HepG2 (cell line): Measurements from ENCODE around the gene GAL3ST2. TPM values are rescaled to one million over a fixed set of nuclear protein-coding genes. Genes with fewer than 3 reads are reported as not detected.

Source experiments
- CAMTA2 ChIP-seq: sonication (generic); formaldehyde crosslinking; IDR thresholded peaks from 2 replicates; pipeline ENCODE4 v1.4.0; 2020; ENCODE audit warnings: mild to moderate bottlenecking, missing genetic modification reagents, borderline replicate concordance
- CREB3 ChIP-seq: sonication (generic); formaldehyde crosslinking; IDR thresholded peaks from 2 replicates; pipeline ENCODE4 v1.5.0; 2020; ENCODE audit warnings: missing genetic modification reagents
- FOXK2 ChIP-seq: fragments of 450-650 bp; IDR thresholded peaks from 2 replicates; pipeline ENCODE4 v1.6.1; 2016
- HNF4A ChIP-seq: sonication (generic); formaldehyde crosslinking; IDR thresholded peaks from 2 replicates; pipeline ENCODE4 v1.4.0; 2020; ENCODE audit warnings: missing genetic modification reagents
- HOXA3 ChIP-seq: sonication (generic); formaldehyde crosslinking; IDR thresholded peaks from 2 replicates; pipeline ENCODE4 v1.5.0; 2020; ENCODE audit warnings: missing genetic modification reagents
- MAZ ChIP-seq, 2 experiments: sonication (generic) in 1 of 2; formaldehyde crosslinking in 1 of 2; IDR thresholded peaks; 2 replicates each; pipeline versions ENCODE4 v1.5.0 to v1.6.1; 2012 to 2020; ENCODE audit warnings: low read depth in 2 of 2, mild to moderate bottlenecking in 2 of 2, borderline replicate concordance in 1 of 2, improper control_type of control experiment in 1 of 2, low read length in 1 of 2, missing genetic modification reagents in 1 of 2, moderate library complexity in 1 of 2
- MTA1 ChIP-seq: sonication (generic); formaldehyde crosslinking; IDR thresholded peaks from 2 replicates; pipeline ENCODE4 v1.4.0; 2020; ENCODE audit warnings: missing genetic modification reagents, mild to moderate bottlenecking, borderline replicate concordance
- NFATC3 ChIP-seq: sonication (generic); formaldehyde crosslinking; IDR thresholded peaks from 2 replicates; pipeline ENCODE4 v1.5.1; 2020; ENCODE audit warnings: mild to moderate bottlenecking, missing genetic modification reagents
- NFKB2 ChIP-seq: sonication (generic); formaldehyde crosslinking; IDR thresholded peaks from 2 replicates; pipeline ENCODE4 v1.4.0; 2020; ENCODE audit warnings: missing genetic modification reagents, borderline replicate concordance
- NFKBIZ ChIP-seq: IDR thresholded peaks from 2 replicates; pipeline ENCODE4 v1.6.1; 2018; ENCODE audit warnings: missing genetic modification reagents, missing compliant biosample characterization
- ONECUT2 ChIP-seq: sonication (generic); formaldehyde crosslinking; IDR thresholded peaks from 2 replicates; pipeline ENCODE4 v1.4.0; 2020; ENCODE audit warnings: missing genetic modification reagents
- PHF5A ChIP-seq: IDR thresholded peaks from one replicate; pipeline ENCODE4 v1.6.1; 2018; ENCODE audit warnings: low read depth, missing genetic modification reagents; ENCODE audit not compliant: unreplicated experiment
- POLR2G ChIP-seq: fragments of 200-400 bp; formaldehyde crosslinking; IDR thresholded peaks from 2 replicates; pipeline ENCODE4 v1.6.1; 2018; ENCODE audit warnings: mild to moderate bottlenecking, low read depth, low read length, moderate library complexity
- SPEN ChIP-seq: sonication (generic); formaldehyde crosslinking; IDR thresholded peaks from 2 replicates; pipeline ENCODE4 v1.5.1; 2020; ENCODE audit warnings: low read depth, mild to moderate bottlenecking, missing genetic modification reagents
- SRF ChIP-seq: IDR thresholded peaks from 2 replicates; pipeline ENCODE4 v1.6.1; 2011; ENCODE audit warnings: mild to moderate bottlenecking, low read depth, low read length, moderate library complexity
- TARDBP ChIP-seq: sonication (generic); formaldehyde crosslinking; IDR thresholded peaks from 2 replicates; pipeline ENCODE4 v1.8.0; 2022; ENCODE audit warnings: mild to moderate bottlenecking, missing genetic modification reagents
- ZFP1 ChIP-seq: IDR thresholded peaks from 2 replicates; pipeline ENCODE4 v1.6.1; 2016
- ZFP90 ChIP-seq: sonication (generic); formaldehyde crosslinking; IDR thresholded peaks from 2 replicates; pipeline ENCODE4 v1.8.0; 2022; ENCODE audit warnings: missing genetic modification reagents, mild to moderate bottlenecking, inconsistent platforms, borderline replicate concordance
- ZFY ChIP-seq: sonication (generic); formaldehyde crosslinking; IDR thresholded peaks from 2 replicates; pipeline ENCODE4 v1.4.0; 2020; ENCODE audit warnings: missing genetic modification reagents
- ZMAT5 ChIP-seq: sonication (generic); formaldehyde crosslinking; IDR thresholded peaks from 2 replicates; pipeline ENCODE4 v1.5.0; 2020; ENCODE audit warnings: mild to moderate bottlenecking, low read depth, missing genetic modification reagents, borderline replicate concordance
- ZMYM3 ChIP-seq: sonication (generic); formaldehyde crosslinking; IDR thresholded peaks from 2 replicates; pipeline ENCODE4 v1.5.1; 2020; ENCODE audit warnings: mild to moderate bottlenecking, missing genetic modification reagents
- ZNF513 ChIP-seq: sonication (generic); formaldehyde crosslinking; conservative IDR thresholded peaks from 2 replicates; pipeline ENCODE4 v1.5.0; 2020; ENCODE audit warnings: missing genetic modification reagents
- ZNF552 ChIP-seq: sonication (generic); formaldehyde crosslinking; IDR thresholded peaks from 2 replicates; pipeline ENCODE4 v1.9.0; 2022; ENCODE audit warnings: missing genetic modification reagents, mild to moderate bottlenecking, borderline replicate concordance
- ZNF605 ChIP-seq: sonication (generic); formaldehyde crosslinking; IDR thresholded peaks from 2 replicates; pipeline ENCODE4 v1.8.0; 2022; ENCODE audit warnings: mild to moderate bottlenecking, missing genetic modification reagents
- ZNF674 ChIP-seq: sonication (generic); formaldehyde crosslinking; IDR thresholded peaks from 2 replicates; pipeline ENCODE4 v1.5.0; 2020; ENCODE audit warnings: low read depth, mild to moderate bottlenecking, missing genetic modification reagents
- ZNF678 ChIP-seq: sonication (generic); formaldehyde crosslinking; IDR thresholded peaks from 2 replicates; pipeline ENCODE4 v1.4.0; 2020; ENCODE audit warnings: mild to moderate bottlenecking, missing genetic modification reagents
- ZNF775 ChIP-seq: sonication (generic); formaldehyde crosslinking; IDR thresholded peaks from 2 replicates; pipeline ENCODE4 v1.4.0; 2020; ENCODE audit warnings: missing genetic modification reagents, mild to moderate bottlenecking, moderate library complexity, borderline replicate concordance
- ZNF83 ChIP-seq: sonication (generic); formaldehyde crosslinking; IDR thresholded peaks from 2 replicates; pipeline ENCODE4 v1.4.0; 2020; ENCODE audit warnings: missing genetic modification reagents, mild to moderate bottlenecking, borderline replicate concordance
- ZNF883 ChIP-seq: sonication (generic); formaldehyde crosslinking; IDR thresholded peaks from 2 replicates; pipeline ENCODE4 v1.5.1; 2020; ENCODE audit warnings: mild to moderate bottlenecking, missing genetic modification reagents; ENCODE audit errors: not compliant biosample characterization
- polyA plus RNA-seq, 8 experiments: library from polyadenylated mRNA; depleted of rRNA in 3 of 8; stranded (reverse) in 7 of 8; unstranded in 1 of 8; fragments of >200 nt; fragmentation: Illumina TruSeq in 4 of 8; extraction: Trizol in 4 of 8; gene quantifications; 2 replicates each; pipeline versions ENCODE4 v1.2.1 to v1.2.3, GENCODE V29; 2011 to 2016; ENCODE audit warnings: low read depth in 4 of 8, missing spikeins in 1 of 8, mixed read lengths in 1 of 8; ENCODE audit not compliant: insufficient read depth in 1 of 8
- total RNA-seq, 5 experiments: library from RNA; depleted of rRNA; stranded (reverse); fragments of >200 nt; fragmentation: Illumina TruSeq; extraction: Trizol; gene quantifications; 2 replicates each; pipeline ENCODE4 v1.2.3, GENCODE V29; 2016; ENCODE audit warnings: low read depth in 1 of 5

GAL3ST2 gene
- total and polyA plus RNA-seq, 2 of the 13 experiments (the other 11 are each of a cell fraction or from before 2014, with no cell fraction given): 0.17 to 0.20 TPM

- peak; percentile 75 for TF ChIP-seq NFKBIZ (CRISPR knock-in tag)
- TF ChIP-seq FOXK2: no peak
- TF ChIP-seq MTA1 (CRISPR knock-in tag): peak; percentile 96
- no peak for TF ChIP-seq ZMAT5 (CRISPR knock-in tag)
- TF ChIP-seq ZNF605 (CRISPR knock-in tag): peak; percentile 98
- TF ChIP-seq ZMYM3 (CRISPR knock-in tag): peak; percentile 79; the same call in 1 of the 2 replicates
- TF ChIP-seq ZNF674 (CRISPR knock-in tag): no peak; the same call in 1 of the 2 replicates
- TF ChIP-seq CAMTA2 (CRISPR knock-in tag): peak; percentile 26; the same call in 1 of the 2 replicates
- TF ChIP-seq POLR2G: peak; percentile 98
- TF ChIP-seq ONECUT2 (CRISPR knock-in tag): peak; percentile 54; the same call in 1 of the 2 replicates
- TF ChIP-seq ZNF883 (CRISPR knock-in tag): peak; percentile 94
- TF ChIP-seq PHF5A (CRISPR knock-in tag): peak; percentile 98
- TF ChIP-seq ZFY (CRISPR knock-in tag): peak; percentile 96
- TF ChIP-seq ZNF513: no peak
- peak; percentile 80; the same call in 1 of the 2 replicates for TF ChIP-seq ZNF552 (CRISPR knock-in tag)
- peak; percentile 98 for TF ChIP-seq ZFP90 (CRISPR knock-in tag)
- TF ChIP-seq NFKB2 (CRISPR knock-in tag): peak; percentile 94; the same call in 1 of the 2 replicates
- TF ChIP-seq ZNF678 (CRISPR knock-in tag): 0 out of 2 replicates have a peak, but pooled peaks have one; percentile 26
- TF ChIP-seq SRF: no peak
- peak; percentile 94 for TF ChIP-seq HOXA3 (CRISPR knock-in tag)
- TF ChIP-seq CREB3 (CRISPR knock-in tag): peak; percentile 97
- TF ChIP-seq ZNF775: no peak
- no peak for TF ChIP-seq MAZ (IDR thresholded peaks at IDR 0.05; ENCODE audit: borderline replicate concordance, low read depth, low read length)
- peak; percentile 90 for TF ChIP-seq MAZ (CRISPR knock-in tag; IDR thresholded peaks at IDR 0.05; ENCODE audit: low read depth)
- peak; percentile 93 for TF ChIP-seq SPEN (CRISPR knock-in tag)
- TF ChIP-seq NFATC3 (CRISPR knock-in tag): peak; percentile 89; the same call in 1 of the 2 replicates
- peak; percentile 97 for TF ChIP-seq HNF4A (CRISPR knock-in tag)
- TF ChIP-seq ZFP1 (CRISPR knock-in tag): 0 out of 2 replicates have a peak, but pooled peaks have one; percentile 64
- TF ChIP-seq TARDBP (CRISPR knock-in tag): peak; percentile 95
- no peak for TF ChIP-seq ZNF83 (CRISPR knock-in tag)
These were observed 32.2 kb downstream of the GAL3ST2 start, which contains the start of gene NEU4 (continued) for GRCh38 chr2:241808721-241809382.
